ENCODE data around the gene PTCHD1.

PTCHD1 gene

DNA sequence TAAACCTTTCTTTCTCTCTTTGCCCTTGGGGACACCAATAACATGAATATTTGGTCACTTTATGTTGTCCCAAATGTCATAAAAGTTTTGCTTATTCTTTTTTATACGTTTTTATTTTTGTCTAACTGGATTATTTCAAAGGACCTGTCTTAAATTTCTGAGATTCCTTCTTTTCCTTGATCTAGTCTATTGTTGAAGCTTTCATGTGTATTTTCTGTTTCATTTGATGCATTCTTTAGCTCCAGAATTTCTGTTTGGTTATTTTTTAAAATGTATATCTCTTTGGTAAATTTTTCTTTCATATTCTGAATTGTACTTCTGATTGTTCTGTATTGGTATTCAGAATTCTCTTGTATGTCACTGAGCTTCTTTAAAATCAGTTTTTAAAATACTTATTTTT, 88.3 kb downstream of the PTCHD1 start:
- no peak for DNase-seq

DNA sequence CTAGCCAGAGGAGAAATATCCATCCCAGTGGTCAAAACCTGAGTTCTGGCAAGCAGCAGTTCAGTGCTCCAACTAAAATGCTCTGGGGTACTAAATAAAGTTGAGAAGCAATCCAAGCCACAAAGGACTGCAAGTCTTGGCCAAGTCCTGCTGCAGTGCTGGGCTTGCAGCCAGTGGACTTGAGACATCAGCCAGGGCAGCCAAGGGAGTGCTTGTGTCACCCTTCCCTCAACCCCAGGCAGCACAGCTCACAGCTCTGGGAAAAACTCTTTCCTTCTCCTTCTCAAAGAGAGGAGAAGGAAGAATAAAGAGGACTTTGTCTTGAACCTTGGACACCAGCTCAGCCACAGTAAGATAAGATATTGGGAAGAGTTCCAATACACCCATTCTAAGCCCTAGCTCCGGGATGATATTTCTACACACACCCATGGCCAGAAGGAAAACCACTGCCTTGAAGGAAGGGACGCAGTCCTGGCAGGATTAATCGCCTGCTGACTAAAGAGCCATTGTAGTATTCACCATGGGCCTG, 99.8 kb downstream of the PTCHD1 start:
- DNase-seq: no peak

DNA sequence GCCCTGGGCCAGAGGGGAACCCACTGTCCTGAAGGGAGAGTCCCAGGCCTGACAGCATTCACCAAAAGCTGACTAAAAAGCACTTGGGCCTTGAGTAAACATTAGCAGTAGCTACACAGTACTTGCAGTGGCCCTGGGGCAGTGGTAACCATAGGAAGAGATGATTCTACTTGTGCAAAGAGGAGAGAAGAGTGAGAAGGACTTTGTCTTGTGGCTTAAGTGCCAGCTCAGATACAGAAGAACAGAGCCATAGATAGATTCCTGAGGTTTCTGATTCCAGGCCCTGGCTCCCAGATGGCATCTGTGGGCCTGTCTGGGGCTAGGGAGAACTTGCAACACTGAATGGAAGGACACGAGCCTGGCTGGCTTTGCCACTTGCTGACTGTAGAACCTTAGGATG, 100.5 kb downstream of the PTCHD1 start:
- no peak for DNase-seq

DNA sequence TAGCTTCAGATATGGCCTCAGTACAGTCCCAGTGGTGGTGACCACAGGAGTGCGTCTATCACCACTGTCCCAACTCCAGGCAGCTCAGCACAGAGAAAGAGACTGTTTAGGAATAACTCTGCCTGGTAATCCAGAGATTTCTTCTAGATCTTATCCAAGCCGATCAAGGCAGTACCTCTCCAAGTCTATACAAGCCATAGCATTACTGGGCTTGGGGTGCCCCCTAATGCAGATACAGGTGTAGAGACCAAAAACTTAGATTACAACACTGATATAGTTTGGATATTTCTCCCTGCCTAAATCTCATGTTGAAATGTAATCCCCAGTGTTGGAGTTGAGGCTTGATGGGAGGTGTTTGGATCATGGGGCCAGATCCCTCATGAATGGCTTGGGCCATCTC, 100.9 kb downstream of the PTCHD1 start:
- no peak for DNase-seq

DNA sequence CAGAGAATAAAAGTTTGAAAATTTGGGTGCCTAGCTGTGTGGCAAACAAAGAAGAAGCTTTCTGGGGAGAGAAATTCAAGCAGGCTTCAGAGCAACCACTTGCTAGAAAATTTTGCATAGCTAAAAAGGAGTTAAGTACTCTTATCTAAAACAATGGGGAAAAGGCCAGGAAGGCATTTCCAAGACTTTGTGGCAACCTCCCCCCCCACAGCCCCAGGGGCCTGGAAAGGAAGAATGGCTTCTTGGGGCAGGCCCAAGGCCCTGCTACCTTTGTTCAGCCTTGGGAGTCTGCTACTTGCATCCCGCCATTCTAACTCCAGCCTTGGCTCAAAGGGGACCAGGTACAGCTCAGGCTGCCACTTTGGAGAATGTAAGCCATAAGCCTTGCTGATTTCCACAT, 102.2 kb downstream of the PTCHD1 start:
- DNase-seq: no peak

DNA sequence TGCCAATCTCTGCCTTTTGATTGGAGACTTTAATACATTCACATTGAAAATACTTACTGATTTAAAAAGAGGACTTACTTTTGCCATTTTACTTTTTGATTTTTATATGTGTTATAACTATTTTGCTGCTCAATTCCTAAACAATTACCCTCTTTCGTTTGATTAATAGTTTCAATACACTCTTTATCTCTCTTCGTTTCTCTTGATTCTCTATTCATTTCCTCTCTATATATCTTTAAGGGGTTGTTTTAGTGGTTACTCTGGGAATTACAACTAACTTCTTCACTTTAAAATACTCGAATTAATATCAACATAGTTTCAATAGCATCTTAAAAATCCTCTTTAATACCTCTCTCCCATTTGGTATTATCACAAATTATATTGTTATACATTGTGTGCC, 116.6 kb downstream of the PTCHD1 start:
- no peak for DNase-seq

All from effector CD8-positive, alpha-beta T cell (primary cell).